ENCODE data around the gene WDR45B.

The WDR45B gene

GRCh38 chr17:82675476-82676245, 27.4 kb upstream of the WDR45B start:
- DNase-seq: no peak

- DNase-seq: no peak
Observed at GRCh38 chr17:82674656-82675475, 26.6 kb upstream of the WDR45B start.

- DNase-seq: no peak
Observed at GRCh38 chr17:82670661-82671450, 22.6 kb upstream of the WDR45B start.

DNA sequence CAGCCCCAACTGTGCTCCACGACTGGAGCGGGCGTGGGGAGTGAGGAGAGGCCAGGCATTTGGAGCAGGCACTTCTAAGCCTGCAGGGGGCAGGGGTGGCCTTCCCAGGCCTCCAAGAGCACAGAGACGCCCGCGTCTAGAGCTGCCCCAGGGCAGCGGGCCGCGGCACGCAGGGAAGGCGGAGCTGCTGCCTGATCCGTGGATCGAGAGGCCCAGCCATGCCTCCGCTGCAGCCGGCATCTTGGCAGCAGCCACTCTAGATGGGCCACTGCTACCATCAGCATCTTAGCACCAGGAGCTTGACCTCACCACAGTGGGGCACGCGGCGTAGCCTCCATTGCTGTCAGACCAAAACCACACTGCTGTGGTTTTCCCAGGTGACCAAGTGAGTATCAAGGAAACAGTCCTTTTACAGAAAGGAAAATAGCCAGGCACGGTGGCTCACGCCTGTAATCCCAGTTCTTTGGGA, 20.4 kb upstream of the WDR45B start:
- peak; percentile 75 for DNase-seq

- DNase-seq: no peak
Observed at GRCh38 chr17:82668024-82668630, 19.9 kb upstream of the WDR45B start.

DNA sequence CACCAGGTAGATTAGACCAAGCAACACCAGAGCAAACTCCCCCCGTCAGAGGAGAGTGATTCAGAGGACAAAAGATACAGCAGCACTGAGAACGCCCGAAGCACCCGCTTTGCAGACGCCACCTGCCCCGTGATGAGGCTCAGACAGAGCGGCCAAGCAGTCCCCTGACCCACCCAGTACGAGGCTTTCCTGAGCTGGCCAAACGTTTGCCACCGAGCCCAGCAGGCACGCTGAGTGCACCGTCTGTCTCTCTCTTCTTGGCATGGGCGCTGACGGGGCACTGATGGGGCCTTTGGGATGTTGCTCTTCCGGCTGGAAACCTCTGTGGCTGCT, 19.4 kb upstream of the WDR45B start:
- no peak for DNase-seq

GRCh38 chr17:82666931-82667667, 18.9 kb upstream of the WDR45B start:
- no peak for DNase-seq

- DNase-seq: no peak
Observed at GRCh38 chr17:82665891-82666290, 17.6 kb upstream of the WDR45B start.

- no peak for DNase-seq
Observed at GRCh38 chr17:82665217-82665616, 17.0 kb upstream of the WDR45B start.

DNA sequence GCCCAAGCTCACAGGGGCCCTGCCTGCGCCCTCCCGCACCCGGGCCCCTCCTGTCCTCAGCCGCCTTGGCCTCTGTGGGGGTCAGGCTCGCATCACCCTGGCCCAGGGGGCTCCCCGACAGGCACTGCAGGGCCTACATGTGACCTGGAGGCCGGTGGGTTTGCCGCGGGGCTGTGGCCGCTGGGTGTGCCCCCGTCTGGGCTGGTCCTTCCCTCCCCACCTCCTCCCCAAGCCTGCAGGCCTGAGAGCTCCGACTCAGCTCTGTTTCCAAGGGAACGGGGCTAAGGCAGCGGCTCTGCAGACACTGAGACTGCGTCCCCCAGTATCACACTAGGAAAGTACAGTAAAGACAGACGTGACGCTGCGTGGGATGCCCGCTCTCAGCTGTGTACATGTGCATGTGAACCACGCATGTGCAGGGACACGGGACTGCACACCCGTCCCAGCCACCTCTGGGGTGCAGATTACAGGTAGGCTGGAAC, 16.5 kb upstream of the WDR45B start:
- DNase-seq: no peak

GRCh38 chr17:82664276-82664575, 16.0 kb upstream of the WDR45B start:
- DNase-seq: no peak

- DNase-seq: no peak
Observed at GRCh38 chr17:82663381-82664275, 15.4 kb upstream of the WDR45B start.

DNA sequence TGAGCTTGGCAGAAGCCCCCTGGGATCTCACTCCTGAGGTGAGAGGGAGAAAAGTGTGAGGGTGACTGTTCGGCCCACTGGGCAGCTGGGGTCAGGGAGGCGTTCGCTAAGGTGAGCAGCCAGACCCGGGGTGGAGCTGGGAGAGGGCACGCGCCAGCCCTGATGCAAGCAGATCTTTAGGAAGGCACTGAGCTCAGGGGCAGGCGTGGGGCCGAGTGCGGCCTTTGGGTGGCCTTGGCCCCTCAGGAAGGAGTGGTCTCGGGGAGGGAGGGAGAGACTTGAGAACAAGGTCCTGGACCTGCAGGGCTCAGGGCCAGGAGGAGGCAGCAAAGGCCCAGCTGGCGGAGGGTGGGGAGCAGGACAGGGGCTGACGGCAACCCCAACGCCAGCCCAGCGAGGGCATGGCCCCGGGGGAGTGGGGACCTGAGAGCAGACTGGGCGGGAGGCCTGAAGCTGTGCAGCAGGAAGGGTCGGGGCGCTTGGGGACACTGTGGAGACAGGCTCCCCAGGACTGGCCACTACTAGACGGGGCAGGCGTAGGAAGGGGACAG, 14.5 kb upstream of the WDR45B start:
- no peak for DNase-seq

DNA sequence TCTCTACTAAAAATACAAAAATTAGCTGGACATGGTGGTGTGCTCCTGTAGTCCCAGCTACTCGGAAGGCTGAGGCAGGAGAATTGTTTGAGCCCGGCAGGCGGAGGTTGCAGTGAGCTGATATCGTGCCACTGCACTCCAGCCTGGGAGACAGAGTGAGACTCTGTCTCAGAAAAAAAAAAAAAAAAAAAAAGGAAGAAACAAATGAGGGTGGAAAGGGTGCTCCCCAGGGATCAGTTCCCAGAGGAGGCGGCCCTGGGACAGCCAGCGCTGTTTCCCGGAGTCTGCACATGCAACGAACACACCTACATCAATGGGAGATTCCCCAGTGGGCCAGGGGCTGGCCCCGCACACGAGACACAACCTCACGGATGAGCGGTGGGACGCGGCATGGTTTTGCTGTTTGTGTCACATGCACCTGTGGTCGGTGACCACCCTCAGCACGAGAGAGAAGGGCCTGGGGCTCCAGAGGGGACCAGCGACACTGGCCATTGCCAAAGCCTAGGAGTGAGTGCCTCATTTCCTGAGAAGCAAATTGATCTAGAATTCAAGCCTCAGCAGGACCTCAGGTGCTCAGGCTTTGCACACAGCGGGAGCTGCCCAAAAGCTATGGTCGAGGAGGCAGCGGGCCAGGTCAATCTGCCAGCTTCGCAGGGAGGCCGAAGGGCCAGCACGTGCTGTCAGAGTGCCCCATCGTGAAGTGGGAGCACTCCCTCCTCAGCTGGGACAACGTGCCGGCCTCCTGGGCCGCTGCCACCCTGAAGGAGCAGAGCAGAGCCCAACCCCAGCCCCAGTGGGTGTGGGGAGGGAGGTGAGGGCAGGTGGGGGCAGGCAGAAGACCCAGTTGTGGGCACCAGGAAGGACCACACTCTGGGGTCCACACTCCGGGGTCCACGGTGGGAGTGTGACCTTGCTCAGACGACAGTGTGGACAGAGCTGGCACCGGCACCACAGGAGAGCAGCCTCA, 13.8 kb upstream of the WDR45B start:
- no peak for DNase-seq

DNA sequence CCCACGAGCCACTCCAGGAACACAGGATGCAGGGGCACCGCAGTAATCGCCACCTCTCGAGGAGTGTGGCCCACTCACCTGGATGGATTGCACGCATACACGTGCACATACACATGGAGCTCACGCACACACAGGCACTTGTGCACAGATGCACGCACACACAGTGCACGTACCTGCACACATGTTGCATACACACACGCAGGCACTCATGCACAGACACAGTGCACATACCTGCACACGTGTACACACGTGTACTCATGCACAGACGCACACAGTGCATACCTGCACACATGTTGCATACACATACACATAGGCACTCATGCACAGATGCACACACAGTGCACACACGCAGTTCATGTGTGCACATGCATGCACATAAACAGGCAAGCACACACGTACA, 11.6 kb upstream of the WDR45B start:
- DNase-seq: no peak

DNA sequence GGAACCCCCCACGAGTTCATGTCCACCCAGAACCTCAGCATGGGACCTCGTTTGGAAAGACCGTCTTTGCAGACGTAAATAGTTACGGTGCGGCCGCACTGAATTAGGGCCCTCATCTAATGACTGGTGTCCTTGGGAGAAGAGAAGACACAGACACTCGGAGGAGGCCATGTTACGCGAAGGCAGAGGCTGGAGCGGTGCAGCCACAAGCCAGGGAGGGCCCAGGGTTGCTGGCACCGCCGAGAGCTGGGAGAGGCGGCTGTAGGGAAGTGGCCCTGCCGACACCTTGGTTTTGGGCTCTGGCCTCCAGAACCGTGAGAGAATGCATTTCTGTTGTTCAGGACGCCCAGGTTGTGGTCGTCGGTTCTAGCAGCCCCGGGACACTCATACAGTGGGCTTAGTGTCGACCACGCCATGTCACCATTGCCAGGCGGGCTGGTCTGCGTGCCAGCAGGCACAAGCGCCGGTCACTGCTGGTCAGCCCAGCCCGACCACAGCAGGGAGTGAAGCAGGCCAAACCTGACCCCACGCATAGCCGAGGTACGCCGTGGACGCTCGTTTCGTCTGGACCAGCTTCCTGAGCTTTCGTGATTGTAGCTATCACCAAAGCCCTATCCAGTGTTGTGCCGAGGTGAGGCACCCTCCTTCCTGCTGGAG, 10.7 kb upstream of the WDR45B start:
- DNase-seq: no peak

- no peak for DNase-seq
Observed at GRCh38 chr17:82658331-82658730, 10.1 kb upstream of the WDR45B start.

DNA sequence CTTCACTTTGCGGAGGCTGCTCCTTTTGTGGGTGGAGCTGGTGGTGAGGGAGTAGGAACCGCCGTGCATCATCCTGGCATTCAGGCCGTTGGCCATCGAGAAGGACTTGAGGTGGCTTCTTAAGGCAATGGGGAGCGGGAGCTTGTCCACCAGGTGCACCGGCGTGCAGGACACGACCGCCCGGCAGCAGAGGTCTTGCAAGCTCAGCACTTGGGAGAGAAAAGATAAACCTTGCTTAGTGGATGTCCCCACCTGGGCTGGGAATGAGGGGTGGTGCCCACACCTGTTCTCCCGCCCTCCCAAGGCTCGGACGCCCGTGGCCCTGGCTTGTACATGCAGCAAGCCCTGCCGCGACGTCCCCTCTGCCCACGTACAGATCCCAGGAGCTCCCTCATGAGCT, 9.7 kb upstream of the WDR45B start:
- DNase-seq: no peak

DNA sequence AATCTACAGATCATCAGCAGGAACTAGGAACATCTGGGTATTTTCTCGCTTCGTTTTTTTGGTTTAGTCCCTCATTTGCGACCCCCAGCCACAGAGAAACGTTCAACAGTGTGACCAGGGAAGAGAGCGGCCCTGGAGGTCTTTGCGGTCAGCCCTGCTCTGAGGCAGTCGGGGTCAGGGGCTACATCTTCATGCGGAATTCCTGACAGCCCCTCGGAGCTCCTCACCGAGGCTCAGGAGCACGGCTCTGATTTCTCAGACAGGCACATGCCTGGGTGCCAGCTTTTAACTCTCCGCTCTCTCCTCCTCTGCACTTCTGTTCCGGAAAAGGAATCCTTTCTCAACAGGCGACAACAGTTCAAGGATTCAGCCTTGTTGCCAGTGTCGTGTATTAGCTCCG, 8.0 kb upstream of the WDR45B start:
- DNase-seq: no peak
